GM18507 (cell line): ENCODE results near the gene C12orf76.
"Not testable (repeated sequence)": the region's sequence is repeated elsewhere in the genome, so short reads cannot be mapped to it uniquely, and the experiment has no call there.

Experiments
- DNase-seq: peaks from one replicate; pipeline ENCODE4 v3.0.0; 2011; ENCODE audit warnings: low read depth; ENCODE audit not compliant: insufficient read length; ENCODE audit errors: extremely low spot score
- FAIRE-seq: peaks from 2 replicates; lab custom pipeline; 2011; peaks lifted over from hg19 to GRCh38; lab: Jason Lieb, UNC

The C12orf76 gene

DNA sequence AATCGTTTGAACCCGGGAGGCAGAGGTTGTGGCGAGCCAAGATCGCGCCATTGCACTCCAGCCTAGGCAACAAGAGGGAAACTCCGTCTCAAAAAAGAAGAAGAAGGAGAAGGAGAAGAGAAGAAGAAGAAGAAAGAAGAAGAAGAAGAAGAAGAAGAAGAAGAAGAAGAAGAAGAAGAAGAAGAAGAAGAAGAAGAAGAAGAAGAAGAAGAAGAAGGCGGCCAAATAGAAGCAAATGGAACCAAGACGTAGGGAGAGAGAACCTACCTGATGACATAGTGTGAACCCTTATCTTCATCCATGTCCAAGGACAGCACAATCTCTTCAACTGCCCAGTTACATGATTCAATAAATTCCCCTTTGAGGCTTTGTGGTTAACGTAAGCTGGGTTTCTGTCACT lies 19.8 kb upstream of the C12orf76 start:
- FAIRE-seq, DNase-seq: not testable (repeated sequence)

DNA sequence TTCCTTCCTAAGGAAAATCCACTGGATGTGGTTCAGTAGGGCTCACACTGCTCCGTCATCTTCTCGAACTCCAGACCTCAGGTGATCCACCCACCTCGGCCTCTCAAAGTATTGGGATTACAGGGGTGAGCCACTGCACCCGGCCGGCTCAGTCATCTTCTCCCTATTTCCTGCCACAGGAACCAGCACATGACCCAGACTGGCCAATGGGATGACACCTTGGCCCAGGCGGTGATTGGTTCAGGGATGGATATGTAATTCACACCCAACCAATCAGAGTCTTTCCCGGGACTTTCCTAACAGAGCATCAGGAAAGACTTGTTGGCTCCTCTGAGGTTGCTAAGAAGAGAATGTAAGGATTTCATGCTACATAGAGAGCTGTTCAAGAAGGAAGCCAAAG lies 19.2 kb upstream of the C12orf76 start:
- no peak for FAIRE-seq
- DNase-seq = no peak

DNA sequence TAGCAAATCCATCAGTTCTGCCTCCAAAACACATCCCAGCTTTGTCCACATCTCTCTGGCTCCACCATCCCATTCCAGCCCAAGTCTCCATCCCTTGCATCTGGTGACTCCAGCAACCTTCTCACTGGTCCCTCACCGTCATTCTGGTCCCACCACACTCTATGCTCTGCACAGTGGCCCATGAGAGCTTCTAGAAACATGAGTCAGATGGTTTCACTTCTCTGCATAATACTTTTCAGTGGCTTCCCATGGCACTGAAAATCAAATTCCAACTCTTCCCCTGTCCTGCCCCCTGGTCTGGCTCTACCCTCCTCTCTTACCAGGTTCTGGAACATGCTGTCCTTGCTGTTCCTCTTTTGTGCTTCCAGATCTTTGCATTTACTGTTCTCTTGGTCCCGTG lies 17.2 kb upstream of the C12orf76 start:
- no peak for FAIRE-seq
- no peak for DNase-seq

DNA sequence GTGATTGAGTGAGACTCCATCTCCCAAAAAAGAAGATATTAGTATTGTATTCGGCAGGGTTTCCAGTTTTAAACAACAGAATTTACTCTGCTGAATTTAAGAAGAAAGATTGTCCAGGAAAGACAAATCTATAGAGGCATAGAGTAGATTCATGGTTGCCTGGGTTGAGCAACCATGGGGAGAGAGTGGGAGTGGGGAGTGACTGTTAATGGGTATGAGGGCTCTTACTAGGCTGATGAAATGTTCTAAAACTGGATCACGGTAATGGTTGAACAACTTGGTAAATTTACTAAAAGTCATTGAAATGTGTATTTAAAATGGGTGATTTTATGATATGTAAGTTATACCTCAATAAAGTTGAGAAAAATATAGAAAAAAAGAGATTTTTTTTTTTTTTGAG lies 13.9 kb upstream of the C12orf76 start:
- DNase-seq (no peak), FAIRE-seq (no peak)

DNA sequence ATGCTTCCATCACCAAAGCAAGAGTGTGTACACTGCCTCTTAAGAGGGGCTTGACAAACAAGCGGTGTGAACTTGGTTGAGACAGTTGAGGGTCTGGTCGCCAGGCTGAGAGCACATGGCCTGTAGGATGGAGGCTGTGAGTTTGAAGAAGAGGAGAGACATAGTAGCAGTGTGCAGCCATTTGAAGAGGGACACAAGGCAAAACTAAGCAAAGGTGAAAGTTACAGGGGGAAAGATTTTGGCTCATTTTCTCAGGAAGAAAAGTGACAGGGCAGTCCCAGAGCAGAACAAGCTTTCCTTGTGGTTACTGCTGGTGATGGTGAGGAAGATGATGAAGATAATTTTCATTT lies 11.3 kb upstream of the C12orf76 start:
- FAIRE-seq = no peak
- no peak for DNase-seq

DNA sequence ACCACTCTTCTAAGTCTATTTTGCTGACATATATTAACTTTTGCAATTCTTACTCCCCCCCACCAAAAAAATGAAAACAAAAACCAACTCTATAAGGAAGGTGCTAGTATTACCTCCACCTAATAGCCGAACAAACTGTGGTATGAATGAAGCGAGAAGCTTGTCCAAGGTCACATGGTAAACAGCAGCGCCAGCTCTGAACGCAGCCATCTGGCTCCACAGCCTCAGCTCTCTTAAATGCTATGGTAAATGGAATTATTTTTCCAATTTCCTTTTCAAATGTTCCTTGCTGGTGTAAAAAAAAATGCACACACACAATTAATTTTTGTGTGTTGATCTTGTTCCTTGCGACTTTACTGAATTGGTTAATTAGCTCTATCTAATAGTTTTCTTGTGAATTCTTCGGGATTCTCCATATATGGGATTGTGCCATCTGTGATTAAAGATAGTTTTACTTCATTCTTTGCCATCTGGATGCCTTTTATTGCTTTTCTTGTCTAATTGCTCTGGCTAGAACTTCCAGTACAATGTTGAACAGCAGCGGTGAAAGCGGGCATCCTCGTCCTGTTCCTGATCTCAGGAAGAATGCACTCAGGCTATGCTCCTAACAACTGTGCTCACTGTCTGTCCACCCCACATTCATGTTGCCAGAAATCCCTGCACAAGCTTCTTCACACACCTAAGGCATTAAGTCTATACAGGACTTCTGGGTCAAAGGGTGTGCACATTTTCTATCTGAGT lies 10.7 kb upstream of the C12orf76 start:
- FAIRE-seq = no peak
- DNase-seq = no peak

DNA sequence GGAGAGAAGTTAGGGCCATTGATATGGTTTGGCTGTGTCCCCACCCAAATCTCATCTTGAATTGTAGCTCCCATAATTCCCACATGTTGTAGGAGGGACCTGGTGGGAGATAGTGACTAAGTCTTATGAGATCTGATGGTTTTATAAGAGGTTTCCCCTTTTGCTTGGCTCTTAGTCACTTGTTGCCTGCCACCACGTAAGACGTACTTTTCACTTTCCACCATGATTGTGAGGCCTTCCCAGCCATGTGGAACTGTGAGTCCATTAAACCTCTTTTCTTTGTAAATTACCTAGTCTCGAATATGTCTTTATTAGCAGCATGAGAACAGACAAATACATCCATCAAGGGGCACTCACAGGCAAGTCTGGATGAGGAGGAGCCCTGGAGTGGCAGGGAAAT lies 8.3 kb upstream of the C12orf76 start:
- not testable (repeated sequence) for FAIRE-seq

DNA sequence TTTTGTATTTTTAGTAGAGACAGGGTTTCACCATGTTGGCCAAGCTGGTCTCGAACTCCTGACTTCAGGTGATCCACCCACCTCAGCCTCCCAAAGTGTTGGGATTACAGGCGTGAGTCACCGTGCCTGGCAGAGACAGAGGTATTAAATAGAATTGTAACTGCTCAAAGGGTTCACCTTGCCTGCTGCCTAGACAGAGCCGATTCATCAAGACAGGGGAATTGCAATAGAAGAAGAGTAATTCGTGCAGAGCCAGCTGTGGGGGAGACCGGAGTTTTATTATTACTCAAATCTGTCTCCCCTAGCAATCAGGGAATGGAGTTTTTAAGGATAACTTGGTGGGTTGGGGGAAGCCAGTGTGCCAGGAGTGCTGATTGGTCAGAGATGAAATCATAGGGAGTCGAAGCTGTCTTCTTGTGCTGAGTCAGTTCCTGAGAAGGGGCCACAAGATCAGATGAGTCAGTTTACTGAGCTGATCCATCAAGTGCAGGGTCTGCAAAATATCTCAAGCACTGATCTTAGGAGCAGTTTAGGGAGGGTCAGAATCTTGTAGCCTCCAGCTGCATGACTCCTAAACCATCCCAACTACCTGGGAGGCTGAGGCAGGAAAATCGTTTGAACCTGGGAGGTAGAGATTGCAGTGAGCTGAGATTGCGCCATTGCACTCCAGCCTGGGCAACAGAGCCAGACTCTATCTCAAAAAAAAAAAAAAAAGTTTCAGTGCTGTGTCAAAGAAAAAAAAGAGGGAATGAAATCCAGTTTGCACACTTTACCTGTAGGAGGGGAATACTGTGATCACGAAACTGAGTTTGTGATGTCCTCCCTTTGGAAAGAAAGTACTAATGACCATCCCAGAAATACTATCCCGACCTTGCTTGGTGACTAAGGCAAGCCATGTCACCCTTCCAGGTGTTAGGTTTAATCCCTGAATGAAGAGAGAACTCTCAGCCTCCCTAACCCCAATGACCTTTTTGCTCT lies 7.3 kb upstream of the C12orf76 start:
- FAIRE-seq, DNase-seq: not testable (repeated sequence)

More for the DNA sequence above, 8.3 kb upstream of the C12orf76 start:
- DNase-seq = not testable (repeated sequence)

DNA sequence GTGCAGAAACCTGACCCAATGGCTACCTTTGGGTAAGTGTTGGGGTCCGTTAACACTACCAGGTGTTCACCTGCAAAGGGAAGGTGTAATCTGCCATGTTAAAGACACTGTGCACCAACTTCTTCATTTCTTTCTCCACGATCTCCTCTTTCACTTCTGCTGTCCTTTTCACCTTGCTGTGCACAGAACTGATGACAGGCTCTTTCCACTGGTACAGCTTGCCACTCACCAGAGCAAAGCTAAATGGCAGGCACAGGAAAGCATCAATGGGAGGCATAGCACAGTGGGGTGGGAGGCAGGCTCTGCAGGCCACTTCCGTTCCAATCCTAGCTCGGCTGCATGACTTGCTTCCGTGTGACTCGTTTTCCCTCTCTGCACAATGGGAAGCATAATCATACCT lies 2.6 kb upstream of the C12orf76 start:
- peak; percentile 76 for FAIRE-seq
- DNase-seq = no peak

DNA sequence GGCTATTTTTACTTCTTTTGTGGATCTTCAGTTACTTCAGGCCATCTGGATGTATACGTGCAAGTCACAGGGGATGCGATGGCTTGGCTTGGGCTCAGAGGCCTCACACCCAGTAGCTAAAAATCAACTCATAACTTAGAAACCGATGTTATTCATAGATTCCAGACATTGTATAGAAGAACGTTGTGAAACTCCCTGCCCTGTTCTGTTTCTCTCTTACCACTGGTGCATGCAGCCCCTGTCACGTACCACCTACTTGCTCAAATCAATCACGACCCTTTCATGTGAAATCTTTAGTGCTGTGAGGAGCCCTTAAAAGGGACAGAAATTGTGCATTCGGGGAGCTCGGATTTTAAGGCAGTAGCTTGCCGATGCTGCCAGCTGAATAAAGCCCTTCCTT lies 1.3 kb upstream of the C12orf76 start:
- not testable (repeated sequence) for DNase-seq
- peak; percentile 64 for FAIRE-seq

DNA sequence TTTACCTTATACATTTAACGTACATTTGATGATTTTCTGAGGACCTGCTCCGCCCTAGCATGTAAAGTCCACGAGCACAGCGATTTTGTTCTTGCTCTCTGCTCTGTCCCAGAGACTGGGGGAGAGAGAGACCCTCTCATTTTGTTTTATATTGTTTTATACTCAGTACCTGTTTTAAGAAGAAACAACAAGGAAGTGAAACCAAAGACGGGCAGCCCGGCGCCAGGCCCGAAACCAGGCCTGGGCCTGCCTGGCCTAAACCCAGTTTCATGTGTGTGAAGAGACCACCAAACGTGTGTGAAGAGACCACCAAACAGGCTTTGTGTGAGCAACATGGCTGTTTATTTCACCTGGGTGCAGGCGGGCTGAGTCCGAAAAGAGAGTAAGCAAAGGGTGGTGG lies 712 bp upstream of the C12orf76 start:
- DNase-seq = not testable (repeated sequence)
- peak; percentile 60 for FAIRE-seq

DNA sequence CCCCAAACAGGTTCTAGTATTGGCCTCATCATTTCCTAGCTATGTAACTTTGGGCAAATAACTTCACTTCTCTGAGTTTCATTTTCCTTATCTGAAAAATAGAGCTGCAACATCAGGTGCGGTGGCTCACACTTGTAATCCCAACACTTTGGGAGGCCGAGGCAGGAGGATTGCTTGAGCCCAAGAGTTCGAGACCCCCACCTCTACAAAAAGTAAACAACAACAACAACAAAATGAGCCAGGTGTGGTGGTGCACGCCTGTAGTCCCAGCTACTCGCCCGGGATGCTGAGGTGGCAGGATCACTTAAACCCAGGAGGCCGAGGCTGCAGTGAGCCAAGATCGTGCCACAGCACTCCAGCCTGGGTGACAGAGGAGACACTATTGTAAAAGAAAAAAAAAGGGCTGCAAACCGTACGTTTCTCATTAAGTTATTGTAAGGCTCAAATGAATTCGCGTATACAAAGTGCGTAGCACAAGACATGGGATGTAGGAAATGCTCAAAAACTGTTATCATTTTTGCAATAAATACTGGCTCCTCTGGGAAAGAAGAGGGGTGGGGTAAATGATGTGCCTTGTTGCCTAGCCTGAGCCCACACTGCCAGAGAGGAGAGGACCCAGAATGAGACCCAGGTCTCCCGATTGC lies 903 bp downstream of the C12orf76 start:
- FAIRE-seq = no peak
- DNase-seq = no peak

DNA sequence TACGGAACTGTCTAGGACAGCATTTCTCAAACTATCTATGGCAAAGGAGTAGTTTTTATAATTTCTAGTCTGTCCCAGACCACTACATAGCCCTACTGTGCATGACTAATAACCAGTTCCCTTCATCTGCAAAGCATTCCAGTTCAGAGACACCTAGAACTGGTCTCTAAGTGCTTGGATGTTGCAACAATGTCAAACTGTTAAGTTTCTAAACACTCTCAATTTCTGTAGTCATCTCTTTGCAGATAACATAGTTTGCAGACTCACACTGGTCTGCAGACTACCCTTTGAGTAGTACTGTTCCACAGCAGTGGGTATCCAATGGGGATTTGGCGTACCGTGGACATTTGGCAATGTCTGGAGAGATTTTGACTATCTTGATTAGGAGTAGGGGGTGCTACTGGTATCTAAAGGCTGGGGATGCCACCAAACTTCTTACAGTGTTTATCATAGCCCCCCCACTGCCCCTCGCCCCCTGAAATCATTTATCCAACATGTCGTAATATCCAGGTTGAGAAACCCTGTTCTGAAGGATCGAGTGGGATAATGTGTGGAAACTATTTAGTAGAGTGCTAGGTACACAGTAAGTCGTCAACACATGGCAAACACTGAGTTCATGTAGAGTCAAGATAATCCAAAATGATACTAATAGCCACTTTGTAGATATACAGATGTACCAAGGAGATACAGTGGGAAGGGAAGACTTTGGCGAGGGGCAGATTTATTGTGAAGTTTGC lies 1.7 kb downstream of the C12orf76 start:
- no peak for DNase-seq
- FAIRE-seq = no peak

DNA sequence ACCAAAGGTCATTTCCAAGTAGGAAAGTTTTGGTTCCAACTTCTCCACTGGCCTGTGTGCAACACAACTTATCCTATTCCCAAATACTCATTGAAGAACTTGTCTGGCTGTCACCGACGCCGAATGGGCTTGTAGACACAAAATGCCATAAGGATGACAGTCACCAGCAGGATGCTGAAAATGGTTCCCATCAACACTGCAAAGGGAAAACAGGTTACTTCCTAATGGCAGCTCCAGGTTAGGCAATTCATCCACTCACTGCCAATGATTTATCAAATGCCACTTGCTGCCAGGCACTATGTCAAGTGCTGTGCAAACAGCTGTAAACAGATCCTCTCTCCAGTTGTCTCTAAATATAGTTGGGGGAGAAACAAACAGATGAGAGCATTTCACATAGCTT lies 6.1 kb downstream of the C12orf76 start:
- no peak for DNase-seq
- no peak for FAIRE-seq

DNA sequence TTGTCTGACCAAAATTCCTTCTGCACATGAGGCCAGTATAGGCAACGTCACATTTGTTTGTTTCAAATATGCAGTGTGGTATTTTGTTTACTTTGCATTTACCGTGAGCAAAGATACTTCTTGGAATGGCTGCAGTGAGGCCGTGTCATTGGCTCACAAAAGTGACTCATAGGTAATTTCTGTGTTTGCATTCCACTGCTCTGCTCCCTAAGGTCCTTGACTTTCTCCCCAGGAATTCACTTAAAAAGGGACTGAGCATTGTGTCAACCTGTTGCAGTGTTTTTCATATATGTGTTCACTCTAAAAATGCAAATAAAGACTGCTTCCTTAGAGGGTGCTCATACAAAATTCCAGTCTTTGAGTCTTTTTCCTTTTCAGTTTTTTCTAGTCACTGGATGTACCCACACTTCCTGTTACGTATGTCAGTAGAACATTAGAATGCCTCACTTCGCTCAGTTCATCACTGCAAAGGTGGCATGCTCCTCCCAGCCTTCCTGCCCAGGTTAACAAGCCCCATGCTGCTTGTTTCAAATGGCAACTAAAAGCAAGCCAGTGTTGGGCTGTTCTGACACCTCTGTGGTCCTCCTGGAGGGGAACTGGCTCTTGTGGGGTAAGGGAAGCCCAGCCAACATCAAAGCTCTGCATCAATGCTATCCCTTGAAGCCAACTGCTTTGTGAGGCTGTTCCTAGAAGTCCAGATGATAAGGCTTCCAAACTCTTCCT lies 9.1 kb downstream of the C12orf76 start:
- FAIRE-seq = peak; percentile 26
- DNase-seq = no peak

DNA sequence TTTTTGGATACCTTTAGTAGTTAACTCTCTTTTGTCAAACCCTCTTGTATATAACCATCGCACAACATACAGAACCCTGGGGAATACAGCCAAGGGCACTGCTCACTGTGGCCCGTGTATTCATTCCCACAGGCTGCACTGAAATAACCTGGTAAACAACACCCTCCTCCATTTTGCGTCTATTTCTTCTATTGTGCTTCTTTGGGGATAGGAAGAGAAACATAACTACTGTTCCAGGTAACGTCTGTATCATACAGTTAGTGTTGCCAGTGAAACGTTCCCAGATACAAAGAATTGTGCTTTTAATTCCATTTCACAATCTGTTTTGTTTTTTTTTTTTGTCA lies 9.6 kb downstream of the C12orf76 start:
- FAIRE-seq (peak; percentile 29), DNase-seq (no peak)

DNA sequence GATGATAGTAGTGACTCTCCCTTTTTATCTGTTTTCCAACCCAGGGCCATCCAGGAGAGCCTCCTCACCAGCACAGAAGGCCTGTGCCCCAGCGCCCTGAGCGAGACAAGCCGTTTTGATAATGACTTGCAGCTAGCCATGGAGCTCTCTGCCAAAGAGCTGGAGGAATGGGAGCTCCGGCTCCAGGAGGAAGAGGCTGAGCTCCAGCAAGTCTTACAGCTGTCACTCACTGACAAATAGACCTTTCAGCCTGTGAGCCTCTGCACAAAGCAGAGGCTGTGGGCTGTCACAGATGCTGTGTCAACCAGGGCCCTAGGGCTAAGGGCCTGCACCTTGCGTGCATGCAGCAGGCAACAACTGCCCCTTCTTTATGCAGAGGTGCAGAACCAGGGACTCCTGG lies 11.0 kb downstream of the C12orf76 start:
- DNase-seq (no peak), FAIRE-seq (no peak)

DNA sequence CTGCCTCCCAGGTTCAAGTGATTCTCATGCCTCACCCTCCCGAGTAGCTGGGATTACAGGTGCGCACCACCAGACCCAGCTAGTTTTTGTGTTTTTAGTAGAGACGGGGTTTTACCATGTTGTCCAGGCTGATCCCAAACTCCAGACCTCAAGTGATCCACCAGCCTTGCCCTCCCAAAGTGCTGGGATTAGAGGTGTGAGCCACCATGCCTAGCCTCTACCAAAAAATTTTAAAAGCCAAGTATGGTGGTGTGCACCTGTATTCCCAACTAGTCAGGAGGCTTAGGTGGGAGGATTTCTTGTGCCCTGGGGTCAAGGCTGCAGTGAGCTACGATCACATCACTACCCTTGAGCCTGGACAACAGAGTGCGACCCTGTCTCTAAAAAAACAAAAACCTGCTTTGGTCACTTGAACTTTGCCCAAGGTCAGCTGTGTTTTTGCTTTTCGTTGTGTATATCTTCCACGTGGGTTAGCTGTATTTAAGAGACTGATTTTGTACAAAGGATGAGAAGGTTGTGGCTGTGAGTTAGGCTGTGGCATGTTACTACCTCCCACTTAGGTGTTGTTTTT lies 12.7 kb downstream of the C12orf76 start:
- FAIRE-seq (no peak), DNase-seq (no peak)

DNA sequence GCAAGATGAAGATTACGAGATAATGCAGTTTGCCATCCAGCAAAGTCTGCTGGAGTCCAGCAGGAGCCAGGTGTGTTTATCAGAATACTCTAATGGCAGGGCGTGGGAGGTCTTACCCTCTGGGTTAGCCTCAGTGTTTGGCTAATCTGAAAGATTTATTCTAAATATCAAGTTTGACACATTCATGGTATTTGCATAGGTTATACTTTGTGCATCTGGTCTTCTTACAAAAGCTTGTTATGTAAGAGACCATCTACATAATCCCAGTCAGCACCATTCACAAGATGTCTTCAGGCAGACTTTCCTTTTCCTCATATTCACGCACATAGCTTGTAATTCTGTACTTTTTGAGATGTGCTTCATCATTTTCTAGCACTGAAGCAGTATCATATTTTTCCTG lies 14.4 kb downstream of the C12orf76 start:
- FAIRE-seq (no peak), DNase-seq (no peak)
